HepG2 (cell line): ENCODE results near the gene TBX18.

Experiments used
- EP300 ChIP-seq, 3 experiments: sonication (generic) in 1 of 3; formaldehyde crosslinking in 1 of 3; IDR thresholded peaks; 2 replicates each; pipeline versions ENCODE4 v1.5.1 to v1.6.1; 2011 to 2020; ENCODE audit warnings: low read depth in 2 of 3, low read length in 2 of 3, borderline replicate concordance in 1 of 3, improper control_type of control experiment in 1 of 3, mild to moderate bottlenecking in 1 of 3, missing genetic modification reagents in 1 of 3, moderate library complexity in 1 of 3
- HMG20A ChIP-seq: IDR thresholded peaks from 2 replicates; pipeline ENCODE4 v1.6.1; 2016; ENCODE audit warnings: borderline replicate concordance
- MED1 ChIP-seq: sonication (generic); formaldehyde crosslinking; IDR thresholded peaks from 2 replicates; pipeline ENCODE4 v1.4.0; 2020; ENCODE audit warnings: missing genetic modification reagents
- SIN3B ChIP-seq: fragments of 150-350 bp; IDR thresholded peaks from 2 replicates; pipeline ENCODE4 v1.6.1; 2014; ENCODE audit warnings: low read length
- SRF ChIP-seq: IDR thresholded peaks from 2 replicates; pipeline ENCODE4 v1.6.1; 2011; ENCODE audit warnings: mild to moderate bottlenecking, low read depth, low read length, moderate library complexity
- YY1 ChIP-seq: IDR thresholded peaks from 2 replicates; pipeline ENCODE4 v1.6.1; 2011; ENCODE audit warnings: low read length, low read depth, moderate library complexity, mild to moderate bottlenecking; ENCODE audit not compliant: insufficient read depth, insufficient replicate concordance
- TF ChIP-seq, protein P1 (sequence below): sonication (generic); formaldehyde crosslinking; IDR thresholded peaks from 2 replicates; pipeline ENCODE4 v1.5.0; 2020; ENCODE audit warnings: mild to moderate bottlenecking, missing genetic modification reagents, moderate library complexity

DNA sequence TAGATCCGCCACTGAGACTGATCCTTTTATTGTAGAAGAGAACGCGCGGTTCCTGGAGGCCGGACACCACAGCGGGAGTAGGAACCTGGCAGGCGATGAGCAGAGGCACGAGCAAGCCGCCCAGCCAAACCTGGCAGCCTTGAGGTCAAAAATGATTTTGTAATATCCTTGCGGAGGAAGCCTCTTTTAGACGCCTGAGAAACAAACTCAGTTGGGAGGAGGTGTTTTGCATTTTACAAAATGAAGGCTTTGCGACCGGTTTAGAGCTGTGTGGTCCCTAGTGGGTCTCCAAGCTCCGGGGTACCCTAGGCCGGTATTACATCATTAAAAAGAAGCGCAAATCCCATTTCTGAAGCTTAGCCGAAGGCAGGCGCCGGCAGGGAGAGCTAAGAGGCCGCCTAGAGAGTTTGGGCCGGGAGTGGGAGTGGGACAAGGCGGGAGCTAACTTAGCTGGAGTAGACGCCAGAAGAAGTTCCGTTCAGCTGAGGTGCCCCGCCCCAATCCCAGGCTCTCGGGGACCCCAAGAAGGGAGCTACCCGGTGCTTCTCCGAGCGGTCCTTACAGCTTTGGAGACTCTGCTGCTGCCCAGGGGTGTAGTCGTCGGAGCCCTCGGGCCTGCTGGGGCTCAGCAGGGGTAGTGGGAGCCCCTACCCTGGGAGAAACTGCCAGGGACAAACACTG, 1.9 kb upstream of the TBX18 start:
- TF ChIP-seq, protein P1, sequence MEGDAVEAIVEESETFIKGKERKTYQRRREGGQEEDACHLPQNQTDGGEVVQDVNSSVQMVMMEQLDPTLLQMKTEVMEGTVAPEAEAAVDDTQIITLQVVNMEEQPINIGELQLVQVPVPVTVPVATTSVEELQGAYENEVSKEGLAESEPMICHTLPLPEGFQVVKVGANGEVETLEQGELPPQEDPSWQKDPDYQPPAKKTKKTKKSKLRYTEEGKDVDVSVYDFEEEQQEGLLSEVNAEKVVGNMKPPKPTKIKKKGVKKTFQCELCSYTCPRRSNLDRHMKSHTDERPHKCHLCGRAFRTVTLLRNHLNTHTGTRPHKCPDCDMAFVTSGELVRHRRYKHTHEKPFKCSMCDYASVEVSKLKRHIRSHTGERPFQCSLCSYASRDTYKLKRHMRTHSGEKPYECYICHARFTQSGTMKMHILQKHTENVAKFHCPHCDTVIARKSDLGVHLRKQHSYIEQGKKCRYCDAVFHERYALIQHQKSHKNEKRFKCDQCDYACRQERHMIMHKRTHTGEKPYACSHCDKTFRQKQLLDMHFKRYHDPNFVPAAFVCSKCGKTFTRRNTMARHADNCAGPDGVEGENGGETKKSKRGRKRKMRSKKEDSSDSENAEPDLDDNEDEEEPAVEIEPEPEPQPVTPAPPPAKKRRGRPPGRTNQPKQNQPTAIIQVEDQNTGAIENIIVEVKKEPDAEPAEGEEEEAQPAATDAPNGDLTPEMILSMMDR (CRISPR knock-in tag) = no peak
- TF ChIP-seq SIN3B (no peak), YY1 (no peak), SRF (no peak), HMG20A (CRISPR knock-in tag) (no peak), EP300 (IDR thresholded peaks at IDR 0.05; ENCODE audit: low read depth in 2 of 2, low read length in 2 of 2) (no peak), EP300 (CRISPR knock-in tag; IDR thresholded peaks at IDR 0.05; ENCODE audit: borderline replicate concordance) (no peak), MED1 (no peak)
